Measurements from ENCODE around the gene VWA5A. TPM values are rescaled to one million over a fixed set of nuclear protein-coding genes. Genes with fewer than 3 reads are reported as not detected.

The VWA5A gene
- total RNA-seq, 4 donors from 2014 or later = 19.5 to 23.5 (median 21.3) TPM

- H3K9me3 ChIP-seq = no peaks in the 10 kb centered on the region
- DNase-seq = no peak
- TF ChIP-seq POLR2A (IDR thresholded peaks at IDR 0.05) (no peak), CTCF (IDR thresholded peaks at IDR 0.05) (no peak)
- H3K36me3 ChIP-seq = no peaks in the 10 kb centered on the region
- H3K4me3 ChIP-seq (replicated peaks in 1 of 3) = no peak overlapping the region
- intact Hi-C loops (cut with DNase I) = no loop called here
- H3K27ac ChIP-seq = no peak overlapping the region
- no peaks in the 10 kb centered on the region for H3K27me3 ChIP-seq
- H3K4me1 ChIP-seq = no peaks in the 10 kb centered on the region
Observed at GRCh38 chr11:124090996-124091395, 24.3 kb upstream of the VWA5A start.

GRCh38 chr11:124093330-124093729, 21.9 kb upstream of the VWA5A start:
- H3K9me3 ChIP-seq = no peaks in the 10 kb centered on the region
- no peak overlapping the region for H3K4me3 ChIP-seq (replicated peaks in 1 of 3)
- H3K27me3 ChIP-seq = no peaks in the 10 kb centered on the region
- no peak overlapping the region for H3K27ac ChIP-seq
- 81 to 95% methylated on average over 2 of the region's 2 CpGs for WGBS, 2 donors
- no peaks in the 10 kb centered on the region for H3K36me3 ChIP-seq
- DNase-seq = no peak
- no peaks in the 10 kb centered on the region for H3K4me1 ChIP-seq
- intact Hi-C loops (cut with DNase I) = no loop called here
- TF ChIP-seq CTCF (IDR thresholded peaks at IDR 0.05) = no peak
- no peak for TF ChIP-seq POLR2A (IDR thresholded peaks at IDR 0.05)

- intact Hi-C loops (cut with DNase I) = no loop called here
- Histone ChIP-seq H3K27me3 (no peaks in the 10 kb centered on the region), H3K27ac (no peak overlapping the region), H3K9me3 (no peaks in the 10 kb centered on the region), H3K4me3 (replicated peaks in 1 of 3) (no peak overlapping the region), H3K36me3 (no peaks in the 10 kb centered on the region), H3K4me1 (no peaks in the 10 kb centered on the region)
- no peak for DNase-seq
- no peak for TF ChIP-seq CTCF (IDR thresholded peaks at IDR 0.05)
- no peak for TF ChIP-seq POLR2A (IDR thresholded peaks at IDR 0.05)
- 71% methylated on average over 5 of the region's 5 CpGs for WGBS, 2 donors
Observed at GRCh38 chr11:124094731-124095130, 20.5 kb upstream of the VWA5A start.

GRCh38 chr11:124096364-124096763, 18.9 kb upstream of the VWA5A start:
- no peaks in the 10 kb centered on the region for H3K27me3 ChIP-seq

GRCh38 chr11:124098141-124098540, 17.1 kb upstream of the VWA5A start:
- DNase-seq = no peak
- no peak overlapping the region for H3K4me3 ChIP-seq (replicated peaks in 1 of 3)
- H3K9me3 ChIP-seq = no peaks in the 10 kb centered on the region
- H3K36me3 ChIP-seq = no peaks in the 10 kb centered on the region
- H3K4me1 ChIP-seq = no peaks in the 10 kb centered on the region
- H3K27me3 ChIP-seq = no peaks in the 10 kb centered on the region
- 79 to 84% methylated on average over 2 of the region's 2 CpGs for WGBS, 2 donors
- intact Hi-C loops (cut with DNase I) = no loop called here
- no peak overlapping the region for H3K27ac ChIP-seq
- TF ChIP-seq CTCF (IDR thresholded peaks at IDR 0.05) = no peak
- TF ChIP-seq POLR2A (IDR thresholded peaks at IDR 0.05) = no peak

More at GRCh38 chr11:124096364-124096763, 18.9 kb upstream of the VWA5A start:
- no peak for DNase-seq
- Histone ChIP-seq H3K4me1 (no peaks in the 10 kb centered on the region), H3K27ac (no peak overlapping the region), H3K4me3 (replicated peaks in 1 of 3) (no peak overlapping the region), H3K36me3 (no peaks in the 10 kb centered on the region), H3K9me3 (no peaks in the 10 kb centered on the region)
- TF ChIP-seq CTCF (IDR thresholded peaks at IDR 0.05) = no peak
- no peak for TF ChIP-seq POLR2A (IDR thresholded peaks at IDR 0.05)
- WGBS, 2 donors = 85 to 87% methylated on average over 5 of the region's 5 CpGs
- intact Hi-C loops (cut with DNase I) = no loop called here
